Putamen (tissue), 1 donor: ENCODE results near the gene MIGA1.
A peak's percentile ranks its signal among the peaks of the same experiment; 100 is the strongest.
"Not testable (repeated sequence)": the region's sequence is repeated elsewhere in the genome, so short reads cannot be mapped to it uniquely, and the experiment has no call there.

Experiments
- DNase-seq: peaks from one replicate; pipeline ENCODE4 v3.0.0-alpha.2; 2016; ENCODE audit warnings: low spot score

MIGA1 gene

GRCh38 chr1:77802026-77802425 is 22.6 kb downstream of the MIGA1 start:
- no peak for DNase-seq

GRCh38 chr1:77803371-77803770 is 23.9 kb downstream of the MIGA1 start:
- DNase-seq, result no peak

DNA sequence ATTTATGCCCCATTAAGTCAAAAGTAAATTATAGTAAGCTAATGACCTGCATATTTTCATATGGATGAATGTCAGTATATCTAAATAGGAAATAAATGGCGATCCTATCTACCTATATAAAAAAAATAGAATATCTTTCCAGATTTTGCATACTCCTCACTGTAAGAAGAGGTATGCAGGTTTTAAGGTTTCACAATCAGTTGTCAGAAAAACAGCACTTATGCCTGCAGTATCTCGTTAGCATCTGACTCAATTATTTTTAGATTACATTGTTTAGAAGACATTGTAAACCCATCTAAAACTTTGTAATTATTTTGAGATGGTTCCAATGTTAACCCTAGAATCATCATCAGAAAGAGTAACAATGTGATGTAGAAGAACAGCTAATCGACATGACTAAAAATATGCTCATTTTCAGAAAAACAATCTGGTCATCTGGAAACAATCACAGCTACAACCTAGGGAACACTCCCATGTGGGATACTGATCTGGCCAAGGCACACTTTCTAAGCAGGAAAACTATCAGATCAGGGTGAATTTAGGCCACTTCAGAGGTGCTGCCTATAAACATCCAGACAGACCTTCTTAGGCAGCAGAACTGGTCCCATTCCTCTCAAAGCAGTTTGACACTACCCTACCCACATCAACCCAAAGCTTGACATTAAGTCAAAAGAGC is 30.5 kb downstream of the MIGA1 start:
- DNase-seq, result not testable (repeated sequence)

GRCh38 chr1:77811589-77811988 is 32.1 kb downstream of the MIGA1 start:
- not testable (repeated sequence) for DNase-seq

GRCh38 chr1:77817368-77818209 is 38.1 kb downstream of the MIGA1 start:
- no peak for DNase-seq

GRCh38 chr1:77820121-77820520 is 40.7 kb downstream of the MIGA1 start:
- DNase-seq, result no peak

DNA sequence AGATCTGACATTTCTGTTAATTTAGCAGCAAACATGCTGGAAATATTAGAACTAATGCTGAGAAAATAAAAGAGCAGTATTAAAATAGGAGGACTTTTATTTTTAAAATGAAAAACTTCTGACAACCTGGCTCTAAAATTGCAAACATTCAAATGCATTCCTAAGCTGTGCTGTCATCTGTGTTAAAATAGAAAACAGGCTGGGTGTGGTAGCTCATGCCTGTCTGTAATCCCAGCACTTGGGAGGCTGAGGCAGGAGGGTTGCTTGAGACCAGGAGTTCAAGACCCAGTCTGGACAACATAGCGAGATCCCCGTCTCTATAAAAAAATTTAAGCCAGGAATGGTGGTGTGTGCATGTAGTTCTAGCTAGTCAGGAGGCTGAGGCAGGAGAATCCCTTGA is 44.6 kb downstream of the MIGA1 start:
- no peak for DNase-seq

DNA sequence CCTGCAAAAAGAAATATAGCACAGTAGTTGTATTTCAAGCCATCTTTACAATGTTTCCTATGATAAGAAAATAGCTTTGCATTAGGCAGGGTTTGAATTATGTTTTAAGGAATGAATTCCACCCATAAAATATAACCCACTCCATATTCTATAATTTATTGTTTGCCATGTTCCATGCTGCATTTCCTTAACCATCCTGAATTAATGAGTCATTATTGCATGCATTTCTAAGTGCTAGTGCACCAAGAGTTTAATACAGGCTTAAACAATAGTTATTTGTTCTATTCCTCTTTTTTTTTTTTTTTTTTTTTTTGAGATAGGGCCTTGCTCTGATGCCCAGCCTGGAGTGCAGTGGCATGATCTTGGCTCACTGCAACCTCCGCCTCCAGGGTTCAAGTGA is 45.2 kb downstream of the MIGA1 start:
- no peak for DNase-seq

- DNase-seq, result peak; percentile 9
Measured at GRCh38 chr1:77825131-77825709, 45.8 kb downstream of the MIGA1 start.

DNA sequence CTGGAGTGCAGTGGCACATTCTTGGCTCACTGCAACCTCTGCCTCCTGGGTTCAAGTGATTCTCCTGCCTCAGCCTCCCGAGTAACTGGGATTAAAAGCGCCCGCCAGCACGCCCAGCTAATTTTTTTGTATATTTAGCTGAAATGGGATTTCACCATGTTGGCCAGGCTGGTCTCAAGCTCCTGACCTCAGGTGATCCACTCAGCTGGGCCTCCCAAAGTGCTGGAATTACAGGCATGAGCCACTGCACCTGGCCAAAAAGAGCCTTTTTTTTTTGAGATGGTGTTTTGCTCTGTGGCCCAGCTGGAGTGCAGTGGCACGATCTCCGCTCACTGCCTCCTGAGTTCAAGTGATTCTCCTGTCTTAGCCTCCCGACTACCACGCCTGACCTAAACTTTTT is 47.4 kb downstream of the MIGA1 start:
- DNase-seq, result not testable (repeated sequence)

- DNase-seq, result no peak
Measured at GRCh38 chr1:77828098-77828497, 48.6 kb downstream of the MIGA1 start.

- DNase-seq, result no peak
Measured at GRCh38 chr1:77829851-77830250, 50.4 kb downstream of the MIGA1 start.

DNA sequence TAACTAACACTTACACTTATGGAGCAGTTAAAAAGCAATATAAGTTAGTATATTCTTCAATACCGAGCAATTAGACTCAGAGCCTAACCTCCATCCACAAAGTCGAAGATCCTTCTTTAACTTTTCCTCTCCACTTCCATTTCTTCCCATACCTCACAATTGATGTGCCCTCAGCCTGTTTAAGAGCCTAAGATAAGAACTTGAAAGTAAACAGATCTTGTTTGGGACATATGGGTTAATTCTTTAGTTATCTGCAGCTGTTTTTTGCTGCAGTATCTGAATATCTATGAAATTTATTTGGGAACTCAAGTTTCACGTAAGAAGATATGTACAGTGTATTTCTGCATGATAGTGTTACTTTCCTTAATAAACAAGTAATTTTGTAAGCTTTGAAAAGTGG is 51.5 kb downstream of the MIGA1 start:
- no peak for DNase-seq

DNA sequence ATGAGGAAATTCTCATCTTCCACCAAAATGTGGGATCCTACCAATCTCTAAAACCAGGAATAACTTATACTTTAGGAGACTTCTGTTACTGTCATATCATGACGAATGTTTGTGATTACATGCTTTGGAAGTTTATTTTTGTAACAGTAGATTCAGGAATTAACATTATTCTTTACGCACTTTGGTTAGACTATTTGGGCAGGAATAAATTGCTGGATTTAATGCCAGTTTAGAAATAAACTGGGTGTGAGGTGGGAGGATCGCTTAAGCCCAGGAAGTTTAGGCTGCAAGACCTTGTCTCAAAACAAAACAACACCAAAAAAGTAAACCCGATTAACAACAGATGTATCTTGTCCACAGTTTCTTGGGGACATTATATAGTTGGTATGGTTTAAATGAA is 52.1 kb downstream of the MIGA1 start:
- DNase-seq, result no peak

GRCh38 chr1:77831976-77832711 is 52.7 kb downstream of the MIGA1 start:
- DNase-seq, result no peak

DNA sequence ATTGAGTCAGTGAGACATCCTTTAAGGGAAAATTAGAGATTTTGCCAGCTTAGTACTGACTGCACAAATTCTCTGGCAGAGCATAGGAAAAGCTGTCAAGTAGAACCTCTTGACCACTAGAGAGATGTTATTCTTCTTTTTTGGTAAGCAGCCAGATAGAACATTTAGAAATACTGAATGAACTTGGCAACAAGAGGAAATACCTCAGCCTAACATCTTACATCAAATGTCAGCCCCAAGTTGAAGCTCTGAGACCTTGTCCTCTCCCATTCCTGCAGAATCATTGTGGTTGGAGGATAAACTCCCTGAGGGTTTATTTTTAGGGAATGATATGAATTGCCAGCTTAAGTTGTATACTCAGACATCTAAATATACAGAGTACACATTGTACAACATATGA is 53.5 kb downstream of the MIGA1 start:
- peak; percentile 4 for DNase-seq

DNA sequence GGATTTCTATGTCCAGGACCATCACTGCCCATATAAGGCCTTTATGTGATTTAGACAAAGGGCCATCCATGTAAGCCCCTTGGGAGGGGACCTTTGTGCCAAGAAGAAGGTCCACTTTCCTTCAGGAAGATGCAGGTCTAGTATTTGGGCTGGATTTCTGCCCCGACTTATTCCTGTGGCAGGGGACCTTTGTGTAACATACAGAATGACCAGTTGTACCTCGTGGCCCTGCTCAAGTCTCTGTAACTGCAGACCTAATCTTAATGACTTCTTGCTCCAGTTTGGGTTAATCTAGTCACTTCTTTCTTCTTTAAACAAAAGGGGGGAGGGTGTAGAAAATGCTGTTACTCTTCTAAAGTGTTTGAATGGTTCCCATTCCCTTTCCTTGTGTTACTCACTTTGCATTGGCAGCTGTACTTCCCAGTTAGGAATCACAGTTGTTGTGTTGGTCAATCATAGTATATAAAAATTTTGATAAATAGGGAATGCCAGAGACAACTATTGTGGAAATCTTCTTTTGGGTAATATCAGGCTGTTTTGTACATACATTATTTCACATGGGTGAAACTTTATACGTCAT is 54.2 kb downstream of the MIGA1 start:
- no peak for DNase-seq

GRCh38 chr1:77834771-77835334 is 55.4 kb downstream of the MIGA1 start:
- DNase-seq, result no peak

DNA sequence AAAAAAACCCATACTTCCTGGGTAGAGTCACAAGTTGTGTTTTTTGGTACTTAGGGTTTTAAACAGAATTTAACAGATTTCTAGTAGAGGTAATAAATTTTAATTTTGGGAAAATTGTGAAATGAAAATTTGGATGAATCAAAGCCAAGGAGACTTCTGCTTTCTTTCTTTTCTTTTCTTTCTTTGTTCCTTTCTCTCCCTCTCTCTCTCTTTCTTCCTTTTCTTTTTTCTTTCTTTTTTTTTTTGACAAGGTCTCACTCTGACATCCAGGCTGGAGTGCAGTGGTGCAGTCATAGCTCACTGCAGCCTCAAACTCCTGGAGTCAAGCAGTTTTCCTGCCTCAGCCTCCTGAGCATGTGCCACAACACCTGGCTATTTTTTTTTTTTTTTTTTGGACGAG is 62.1 kb downstream of the MIGA1 start:
- DNase-seq, result no peak

GRCh38 chr1:77845951-77846350 is 66.5 kb downstream of the MIGA1 start:
- no peak for DNase-seq

- DNase-seq, result no peak
Measured at GRCh38 chr1:77846966-77847365, 67.5 kb downstream of the MIGA1 start.

- DNase-seq, result no peak
Measured at GRCh38 chr1:77847621-77848080, 68.2 kb downstream of the MIGA1 start.
